ENCODE measurements around the gene MCM7.

DNA sequence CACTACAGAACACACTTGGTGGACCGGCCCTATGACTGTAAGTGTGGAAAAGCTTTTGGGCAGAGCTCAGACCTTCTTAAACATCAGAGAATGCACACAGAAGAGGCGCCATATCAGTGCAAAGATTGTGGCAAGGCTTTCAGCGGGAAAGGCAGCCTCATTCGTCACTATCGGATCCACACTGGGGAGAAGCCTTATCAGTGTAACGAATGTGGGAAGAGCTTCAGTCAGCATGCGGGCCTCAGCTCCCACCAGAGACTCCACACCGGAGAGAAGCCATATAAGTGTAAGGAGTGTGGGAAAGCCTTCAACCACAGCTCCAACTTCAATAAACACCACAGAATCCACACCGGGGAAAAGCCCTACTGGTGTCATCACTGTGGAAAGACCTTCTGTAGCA is 37.0 kb downstream of the MCM7 start:
- TF ChIP-seq, protein P1, sequence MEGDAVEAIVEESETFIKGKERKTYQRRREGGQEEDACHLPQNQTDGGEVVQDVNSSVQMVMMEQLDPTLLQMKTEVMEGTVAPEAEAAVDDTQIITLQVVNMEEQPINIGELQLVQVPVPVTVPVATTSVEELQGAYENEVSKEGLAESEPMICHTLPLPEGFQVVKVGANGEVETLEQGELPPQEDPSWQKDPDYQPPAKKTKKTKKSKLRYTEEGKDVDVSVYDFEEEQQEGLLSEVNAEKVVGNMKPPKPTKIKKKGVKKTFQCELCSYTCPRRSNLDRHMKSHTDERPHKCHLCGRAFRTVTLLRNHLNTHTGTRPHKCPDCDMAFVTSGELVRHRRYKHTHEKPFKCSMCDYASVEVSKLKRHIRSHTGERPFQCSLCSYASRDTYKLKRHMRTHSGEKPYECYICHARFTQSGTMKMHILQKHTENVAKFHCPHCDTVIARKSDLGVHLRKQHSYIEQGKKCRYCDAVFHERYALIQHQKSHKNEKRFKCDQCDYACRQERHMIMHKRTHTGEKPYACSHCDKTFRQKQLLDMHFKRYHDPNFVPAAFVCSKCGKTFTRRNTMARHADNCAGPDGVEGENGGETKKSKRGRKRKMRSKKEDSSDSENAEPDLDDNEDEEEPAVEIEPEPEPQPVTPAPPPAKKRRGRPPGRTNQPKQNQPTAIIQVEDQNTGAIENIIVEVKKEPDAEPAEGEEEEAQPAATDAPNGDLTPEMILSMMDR (IDR thresholded peaks at IDR 0.05): no peak
- TF ChIP-seq POLR2A (IDR thresholded peaks at IDR 0.05): no peak
